Esophagus squamous epithelium (tissue), 4 donors: ENCODE data around the gene GOSR1.
"Not testable (repeated sequence)": the region's sequence is repeated elsewhere in the genome, so short reads cannot be mapped to it uniquely, and the experiment has no call there.

ENCODE experiments used
- POLR2A ChIP-seq, 4 donors: fragments of 450-650 bp; IDR thresholded peaks; one replicate each; pipeline ENCODE4 v1.6.1; 2017; ENCODE audit warnings: antibody characterized with exemption in 4 of 4, mild to moderate bottlenecking in 4 of 4, moderate library complexity in 3 of 4
- TF ChIP-seq, protein P1 (sequence below), 6 experiments: fragments of 450-650 bp in 4 of 6; fragments of 200-600 bp in 2 of 6; sonication (generic) in 2 of 6; IDR thresholded peaks; one replicate each; pipeline ENCODE4 v1.5.1; 2016 to 2019; ENCODE audit warnings: antibody characterized with exemption in 6 of 6, mild to moderate bottlenecking in 4 of 6, moderate library complexity in 4 of 6

DNA sequence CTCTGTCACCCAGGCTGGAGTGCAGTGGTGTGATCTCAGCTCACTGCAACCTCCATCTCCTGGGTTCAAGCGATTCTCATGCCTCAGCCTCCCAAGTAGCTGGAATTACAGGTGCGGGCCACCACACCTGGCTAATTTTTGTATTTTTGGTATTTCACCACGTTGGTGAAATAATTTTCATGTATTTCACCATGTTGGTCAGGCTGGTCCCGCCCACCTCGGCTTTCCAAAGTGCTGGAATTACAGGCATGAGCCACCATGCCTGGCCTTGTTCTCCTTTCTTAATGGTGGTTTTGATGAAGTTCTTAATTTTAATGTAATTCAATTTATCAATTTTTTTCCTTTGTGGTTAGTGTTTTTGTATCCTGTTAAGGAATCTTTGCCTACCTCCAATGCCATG is 51.5 kb downstream of the GOSR1 start:
- TF ChIP-seq, protein P1, sequence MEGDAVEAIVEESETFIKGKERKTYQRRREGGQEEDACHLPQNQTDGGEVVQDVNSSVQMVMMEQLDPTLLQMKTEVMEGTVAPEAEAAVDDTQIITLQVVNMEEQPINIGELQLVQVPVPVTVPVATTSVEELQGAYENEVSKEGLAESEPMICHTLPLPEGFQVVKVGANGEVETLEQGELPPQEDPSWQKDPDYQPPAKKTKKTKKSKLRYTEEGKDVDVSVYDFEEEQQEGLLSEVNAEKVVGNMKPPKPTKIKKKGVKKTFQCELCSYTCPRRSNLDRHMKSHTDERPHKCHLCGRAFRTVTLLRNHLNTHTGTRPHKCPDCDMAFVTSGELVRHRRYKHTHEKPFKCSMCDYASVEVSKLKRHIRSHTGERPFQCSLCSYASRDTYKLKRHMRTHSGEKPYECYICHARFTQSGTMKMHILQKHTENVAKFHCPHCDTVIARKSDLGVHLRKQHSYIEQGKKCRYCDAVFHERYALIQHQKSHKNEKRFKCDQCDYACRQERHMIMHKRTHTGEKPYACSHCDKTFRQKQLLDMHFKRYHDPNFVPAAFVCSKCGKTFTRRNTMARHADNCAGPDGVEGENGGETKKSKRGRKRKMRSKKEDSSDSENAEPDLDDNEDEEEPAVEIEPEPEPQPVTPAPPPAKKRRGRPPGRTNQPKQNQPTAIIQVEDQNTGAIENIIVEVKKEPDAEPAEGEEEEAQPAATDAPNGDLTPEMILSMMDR (IDR thresholded peaks at IDR 0.05) = not testable (repeated sequence)
- not testable (repeated sequence) for TF ChIP-seq POLR2A (IDR thresholded peaks at IDR 0.05)
